GM19324 (cell line): Measurements from ENCODE around the gene LRP6.

Source experiments
- ATAC-seq: cut with Tn5 transposase; IDR thresholded peaks from one replicate; pipeline ENCODE4 v1.9.1; 2021; ENCODE audit warnings: mild to moderate bottlenecking, moderate library complexity; ENCODE audit not compliant: unreplicated experiment, low FRiP score

LRP6 gene

DNA sequence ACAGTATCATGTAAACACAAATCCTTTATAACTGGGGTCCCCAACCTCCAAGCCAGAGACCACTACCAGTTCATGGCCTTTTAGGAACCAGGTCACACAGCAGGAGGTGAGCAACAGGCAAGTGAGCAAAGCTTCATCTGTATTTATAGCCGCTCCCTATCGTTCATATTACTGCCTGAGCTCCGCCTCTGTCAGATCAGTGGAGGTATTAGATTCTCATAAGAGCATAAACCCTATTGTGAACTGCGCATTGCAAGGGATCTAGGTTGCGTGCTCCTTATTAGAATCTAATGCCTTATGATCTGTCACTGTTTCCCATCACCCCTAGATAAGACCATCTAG lies 49.9 kb downstream of the LRP6 start:
- no peak for ATAC-seq

DNA sequence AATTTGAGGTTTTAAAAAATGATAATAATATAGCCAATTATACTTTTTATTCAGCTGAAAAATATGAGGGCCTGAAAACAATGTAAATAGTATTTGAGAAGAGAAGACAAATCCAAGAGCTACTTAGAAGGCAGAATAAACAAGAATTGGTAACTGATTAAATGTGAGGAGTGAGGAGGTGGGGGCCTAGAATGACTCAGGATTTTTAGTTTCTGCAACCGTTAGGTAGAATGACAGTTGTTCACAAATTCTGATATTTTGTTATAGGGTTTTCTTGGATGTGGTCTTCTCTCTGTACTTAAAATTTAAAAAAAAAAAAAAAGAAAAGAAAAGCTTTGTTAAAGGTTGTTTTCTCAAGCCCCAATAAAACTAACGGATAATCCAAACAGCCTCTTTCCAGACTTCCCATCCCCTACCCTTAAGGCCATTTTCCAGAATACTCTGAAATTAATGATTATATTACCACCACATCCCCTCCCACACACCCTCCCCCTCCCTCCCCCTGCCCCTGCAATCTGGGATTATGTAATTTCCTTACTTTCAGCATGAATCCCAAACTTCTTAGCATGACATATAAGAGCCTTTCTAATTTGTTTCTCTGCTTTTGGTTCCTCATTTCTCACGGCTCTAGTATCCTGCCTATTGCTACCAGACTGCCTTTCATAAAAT lies 50.4 kb downstream of the LRP6 start:
- no peak for ATAC-seq

DNA sequence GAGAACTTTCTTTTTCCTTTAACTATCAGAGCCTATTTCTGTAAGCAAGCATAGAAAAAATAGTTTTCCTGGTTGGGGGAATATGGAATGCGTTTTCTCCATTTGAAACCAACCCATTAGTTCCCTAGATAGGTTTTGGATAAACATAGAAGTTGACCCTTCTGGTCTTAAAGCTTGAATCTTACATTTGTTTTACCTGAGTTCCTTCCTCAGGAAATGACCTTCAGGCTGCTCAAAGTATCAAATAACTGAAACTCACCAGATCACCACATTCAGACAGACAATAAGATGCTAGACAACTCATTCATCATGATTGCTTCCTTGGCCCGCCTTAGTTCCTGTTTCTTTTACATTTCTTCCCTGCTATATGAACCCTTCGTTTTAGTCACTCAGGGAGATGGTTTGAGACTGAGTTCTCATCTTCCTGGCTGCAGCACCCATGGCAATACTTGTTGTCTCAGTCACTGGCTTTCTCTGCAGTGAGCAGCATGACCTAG lies 52.2 kb downstream of the LRP6 start:
- ATAC-seq, result no peak

DNA sequence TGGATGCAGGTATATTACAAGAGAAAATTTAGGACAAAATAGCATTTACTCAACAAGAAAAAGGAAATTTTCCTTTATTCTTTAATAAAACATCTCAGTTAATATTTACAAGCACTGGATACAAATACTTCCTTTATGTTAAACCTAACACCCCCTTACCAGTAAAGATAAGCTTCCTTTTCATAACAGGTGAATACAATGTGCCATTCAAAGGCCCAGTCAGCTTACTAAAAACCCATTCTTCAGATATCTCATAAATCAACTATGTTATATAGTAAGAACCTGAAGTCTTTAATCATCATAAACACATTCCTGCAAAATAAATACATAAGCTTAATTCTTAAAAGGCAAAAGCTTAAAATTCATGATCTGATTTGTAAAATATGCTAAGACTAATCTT lies 52.6 kb downstream of the LRP6 start:
- ATAC-seq, result no peak

DNA sequence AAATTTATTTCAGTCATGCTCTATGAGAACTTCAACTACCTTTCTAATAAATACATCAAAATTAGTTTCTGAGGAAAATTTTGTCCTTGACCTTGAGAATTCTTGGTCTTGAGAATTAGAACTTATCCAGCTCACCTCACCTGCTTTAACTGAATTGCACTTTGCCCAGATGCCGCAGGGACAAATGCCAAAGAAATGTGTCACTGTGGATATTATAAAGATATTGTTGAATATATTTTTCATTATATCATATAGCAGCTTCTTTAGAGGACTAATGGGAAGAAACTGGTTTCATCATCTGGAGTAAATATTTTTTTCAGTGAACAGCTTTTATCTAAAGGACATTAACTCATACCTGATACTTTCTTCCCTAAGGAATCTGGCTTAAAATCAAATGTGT lies 54.1 kb downstream of the LRP6 start:
- no peak for ATAC-seq

DNA sequence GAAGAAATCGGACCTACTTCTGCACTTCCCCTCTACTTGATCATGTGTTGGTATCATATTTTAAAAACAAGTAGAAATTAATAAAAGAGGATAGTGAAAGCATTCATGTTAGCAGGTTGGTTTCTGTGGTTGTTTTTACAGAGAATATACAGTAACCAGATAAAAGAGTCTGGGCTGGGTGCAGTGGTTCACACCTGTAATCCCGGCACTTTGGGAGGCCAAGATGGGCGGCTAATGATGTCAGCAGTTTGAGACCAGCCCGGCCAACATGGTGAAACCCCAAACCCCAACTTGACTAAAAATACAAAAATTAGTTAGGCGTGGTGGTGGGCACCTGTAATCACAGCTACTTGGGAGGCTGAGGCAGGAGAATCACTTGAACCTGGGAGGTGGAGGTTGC lies 55.9 kb downstream of the LRP6 start:
- no peak for ATAC-seq

DNA sequence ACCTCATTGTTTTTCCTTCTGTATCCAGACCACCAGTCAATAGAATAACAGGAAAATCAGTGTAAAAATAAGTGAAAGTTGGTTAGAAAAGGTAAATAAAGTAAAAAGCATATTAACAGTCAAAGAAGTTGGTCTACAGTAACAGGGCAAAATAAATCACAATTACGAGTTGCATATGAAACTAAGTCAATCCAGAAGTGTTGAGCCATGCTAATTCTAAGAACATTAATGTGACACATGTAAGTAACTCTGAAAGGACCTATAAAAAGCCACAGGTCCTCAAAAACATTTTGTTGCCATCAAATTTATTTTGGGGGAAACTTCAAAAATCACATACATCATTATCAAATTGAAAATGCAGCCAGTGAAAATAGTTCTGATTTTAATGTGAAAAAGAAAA lies 56.4 kb downstream of the LRP6 start:
- no peak for ATAC-seq

DNA sequence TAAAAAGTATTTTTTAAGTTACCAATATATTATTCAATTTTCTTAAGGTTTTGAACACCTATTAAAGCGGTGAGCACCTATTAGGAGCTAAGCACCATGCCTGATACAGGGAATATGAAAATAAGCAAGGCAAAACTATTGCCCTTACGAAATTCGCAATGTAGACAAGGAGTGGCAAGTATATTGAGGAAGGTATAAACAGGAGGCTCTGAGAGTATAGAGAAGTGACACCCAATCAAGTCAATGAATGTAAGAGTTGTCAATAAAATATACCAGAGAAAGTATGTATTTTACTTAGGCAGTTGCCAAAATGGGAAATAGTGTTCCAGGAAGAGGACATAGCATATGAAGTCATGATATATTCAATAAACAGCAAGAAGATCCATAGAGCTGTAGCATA lies 57.2 kb downstream of the LRP6 start:
- ATAC-seq, result no peak

DNA sequence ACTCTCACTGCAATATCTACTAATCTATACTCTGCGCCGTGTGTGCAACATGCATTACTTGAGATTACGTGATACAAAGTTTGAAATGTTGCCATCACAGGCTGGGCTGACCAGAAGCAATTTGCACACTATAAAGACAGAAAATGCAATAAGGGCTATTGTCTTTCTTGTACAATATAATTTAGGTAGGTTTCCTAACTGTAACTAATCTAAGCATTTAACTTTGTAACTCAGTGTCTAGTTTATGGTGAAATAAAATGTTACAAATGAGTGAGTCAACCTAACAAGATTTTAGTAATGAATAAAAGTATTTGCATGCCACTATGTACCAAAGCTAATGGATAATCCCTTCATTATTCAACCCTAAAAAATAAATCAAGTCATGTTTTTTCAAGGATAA lies 57.8 kb downstream of the LRP6 start:
- no peak for ATAC-seq

DNA sequence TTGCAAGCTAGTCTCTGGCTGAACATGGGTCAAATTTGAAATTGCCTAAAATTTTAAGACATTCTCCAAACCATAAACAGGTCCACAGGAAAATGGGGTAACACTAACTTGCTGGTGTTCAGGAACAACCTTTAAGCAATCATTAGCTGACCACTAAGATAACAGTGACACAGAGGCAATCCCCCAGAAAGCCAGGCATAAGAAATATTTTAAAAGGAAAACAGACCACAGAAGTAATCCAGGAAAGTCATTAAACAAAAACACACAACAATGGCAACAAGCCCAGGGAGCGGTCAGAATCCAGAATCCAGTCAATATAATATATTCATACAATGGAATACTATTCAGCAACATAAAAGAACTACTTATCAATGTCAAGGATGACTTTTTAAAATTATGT lies 59.1 kb downstream of the LRP6 start:
- no peak for ATAC-seq

DNA sequence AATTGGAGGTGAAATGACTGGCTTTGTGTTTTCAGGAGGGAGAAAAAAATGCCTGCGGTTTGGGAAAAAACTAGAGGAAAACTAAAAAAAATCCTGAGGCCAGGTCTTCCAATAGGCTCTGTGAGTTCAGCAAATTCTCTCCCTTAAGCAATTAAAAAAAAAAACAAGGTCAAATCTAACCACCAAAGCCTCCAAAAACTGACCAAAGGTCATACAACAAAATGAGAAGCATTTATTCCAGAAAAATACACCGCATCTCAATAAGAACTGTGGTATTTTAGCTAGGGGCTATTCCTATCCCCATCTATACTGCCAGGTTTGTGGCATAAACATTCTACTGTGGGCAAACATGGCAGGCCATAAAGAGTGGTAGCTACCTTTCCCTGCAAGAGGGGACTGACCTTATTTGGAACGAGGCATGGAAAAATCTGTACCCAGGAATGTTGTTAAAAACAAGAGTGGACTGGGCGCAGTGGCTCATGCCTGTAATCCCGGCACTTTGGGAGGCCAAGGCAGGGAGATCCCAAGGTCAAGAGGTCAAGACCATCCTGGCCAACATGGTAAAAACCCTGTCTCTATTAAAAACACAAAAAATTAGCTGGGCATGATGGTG lies 60.0 kb downstream of the LRP6 start:
- no peak for ATAC-seq

DNA sequence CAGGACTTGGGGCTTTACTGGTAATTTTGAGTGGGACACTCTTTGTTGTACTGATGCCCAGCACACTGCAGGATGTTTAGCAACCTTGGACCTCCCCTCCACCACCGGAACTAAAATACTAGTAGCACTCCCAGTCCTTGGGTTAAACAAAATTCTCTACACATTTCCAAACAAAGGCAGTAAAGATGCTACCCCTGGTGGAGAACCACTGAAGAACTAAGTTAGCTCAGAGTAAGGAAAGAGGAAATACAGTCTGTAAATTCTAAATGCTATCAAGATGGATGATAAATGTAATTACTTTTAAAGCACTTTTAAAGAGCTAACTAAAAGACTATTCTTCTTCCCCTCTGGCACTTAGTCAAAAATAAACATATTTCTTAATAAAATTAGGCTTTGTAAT lies 64.1 kb downstream of the LRP6 start:
- no peak for ATAC-seq

DNA sequence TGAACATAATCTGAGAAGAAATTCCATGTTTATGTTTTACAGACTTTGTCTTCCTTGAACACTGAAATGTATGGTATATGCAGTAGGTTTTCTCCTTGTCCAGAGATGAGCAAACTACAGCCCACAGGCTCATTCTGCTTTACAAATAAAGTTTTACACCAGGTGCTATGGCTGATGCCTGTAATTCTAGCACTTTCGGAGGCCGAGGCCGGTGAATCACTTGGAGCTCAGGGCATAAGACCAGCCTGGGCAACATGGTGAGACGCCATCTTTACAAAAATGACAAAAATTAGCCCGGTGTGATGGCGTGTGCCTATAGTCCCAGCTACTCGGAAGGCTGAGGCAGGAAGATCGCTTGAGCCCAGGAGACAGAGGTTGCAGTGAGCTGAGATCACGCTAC lies 64.7 kb downstream of the LRP6 start:
- no peak for ATAC-seq

DNA sequence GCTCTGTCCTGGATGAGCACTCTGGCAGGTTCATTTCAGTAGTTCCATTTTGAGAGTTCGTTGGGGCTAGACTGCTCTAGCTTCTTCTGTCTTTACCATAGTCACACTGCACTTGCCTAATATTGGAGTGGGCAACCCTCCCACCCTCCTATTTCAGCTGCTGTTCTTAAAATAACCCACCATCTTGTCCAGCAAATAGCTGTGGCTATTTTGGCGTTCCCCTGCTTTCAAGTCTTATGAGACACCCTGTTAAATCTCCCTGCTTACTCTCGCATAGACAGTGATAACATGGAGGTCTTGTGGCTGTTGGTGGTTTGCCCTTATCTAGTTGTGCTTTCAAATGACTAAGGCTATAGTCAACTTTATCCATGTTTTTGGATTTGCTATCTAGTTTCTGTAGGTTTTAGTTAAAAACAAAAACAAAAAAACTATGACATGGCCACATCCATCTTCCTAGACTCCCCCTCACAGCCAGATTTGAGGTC lies 65.5 kb downstream of the LRP6 start:
- no peak for ATAC-seq

DNA sequence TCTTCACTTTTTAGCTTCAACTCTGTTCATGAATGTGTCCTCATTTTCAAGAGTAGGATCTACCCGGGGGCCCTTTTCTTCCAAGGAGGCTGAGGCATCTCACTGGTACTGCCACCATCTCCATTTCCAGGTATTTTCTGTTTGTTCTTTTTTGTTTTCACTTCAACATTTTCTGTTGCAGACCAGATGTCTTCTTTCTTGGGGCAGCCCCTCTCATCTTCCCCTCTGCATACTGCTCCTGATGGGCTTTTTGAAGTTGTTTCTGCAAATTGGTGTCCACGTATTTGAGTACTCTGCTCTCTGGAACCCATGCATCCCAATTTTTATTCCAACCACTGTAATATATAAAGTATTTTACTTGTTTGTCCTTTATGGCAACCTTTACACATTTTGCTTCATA lies 66.5 kb downstream of the LRP6 start:
- ATAC-seq, result no peak

DNA sequence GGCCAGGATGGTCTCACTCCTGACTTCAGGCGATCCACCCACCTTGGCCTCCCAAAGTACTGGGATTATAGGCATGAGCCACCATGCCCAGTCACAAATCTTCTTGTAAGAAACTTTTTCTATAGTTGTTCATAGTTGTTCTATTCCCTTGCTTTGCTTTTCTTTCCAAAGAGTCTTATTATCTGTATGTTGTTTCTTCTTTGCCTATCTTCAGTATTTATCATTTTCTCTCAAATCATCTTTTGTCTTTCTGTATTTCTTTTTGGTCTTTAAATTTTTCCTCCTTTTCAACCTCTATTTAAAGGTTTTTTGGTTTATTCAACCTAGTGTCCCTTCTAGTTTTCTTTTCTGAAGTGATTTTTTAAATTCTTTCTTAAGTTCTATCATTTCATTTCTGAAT lies 68.7 kb downstream of the LRP6 start:
- no peak for ATAC-seq

DNA sequence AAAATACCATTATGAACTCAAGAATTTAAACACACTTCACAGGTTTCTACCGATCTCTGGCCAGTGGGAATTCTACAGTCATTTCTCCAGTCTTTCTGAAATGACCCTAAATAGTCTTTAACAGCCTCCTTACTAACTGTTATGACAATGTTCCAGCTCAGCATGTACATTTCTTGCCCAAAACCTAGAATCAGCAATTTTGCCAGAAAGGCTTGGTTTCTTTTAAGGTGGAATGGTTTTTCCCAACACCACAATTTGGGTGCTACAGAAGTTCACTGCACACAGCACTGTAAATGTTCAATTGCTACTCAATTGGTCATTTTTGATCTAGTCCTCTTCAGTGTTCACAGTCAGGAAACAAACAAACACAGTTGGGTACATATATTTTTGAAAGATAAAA lies 69.7 kb downstream of the LRP6 start:
- no peak for ATAC-seq

DNA sequence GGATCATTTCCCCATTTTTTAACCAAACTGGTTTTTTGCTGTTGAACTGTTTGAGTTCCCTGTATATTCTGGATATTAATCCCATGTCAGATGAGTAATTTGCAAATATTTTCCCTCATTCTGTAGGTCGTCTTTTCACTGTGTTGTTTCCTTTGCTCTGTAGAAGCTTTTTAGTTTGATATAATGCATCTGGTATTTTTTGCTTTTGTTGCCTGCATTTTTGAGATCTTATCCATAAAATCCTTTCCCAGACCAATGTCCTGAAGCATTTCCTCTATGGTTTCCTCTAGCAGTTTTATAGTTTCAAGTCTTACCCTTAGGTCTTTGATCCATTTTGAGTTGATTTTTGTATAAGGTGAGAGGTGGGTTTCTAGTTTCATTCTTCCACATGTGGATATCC lies 71.3 kb downstream of the LRP6 start:
- ATAC-seq, result no peak

DNA sequence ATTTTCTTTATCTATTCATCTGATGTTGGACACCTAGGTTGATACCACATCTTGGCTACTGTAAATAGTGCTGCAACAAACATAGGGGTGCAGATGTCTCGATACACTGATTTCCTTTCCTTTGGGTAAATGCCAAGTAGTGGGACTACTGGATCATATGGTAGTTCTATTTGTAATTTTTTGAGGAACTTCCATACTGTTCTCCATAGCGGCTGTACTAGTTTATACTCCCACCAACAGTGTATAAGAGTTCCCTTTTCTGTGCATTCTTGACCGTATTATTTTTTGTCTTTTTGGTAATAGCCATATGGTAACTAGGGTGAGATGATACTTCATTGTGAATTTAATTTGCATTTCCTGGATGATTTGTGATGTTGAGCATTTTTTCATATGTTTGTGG lies 71.8 kb downstream of the LRP6 start:
- ATAC-seq, result no peak

DNA sequence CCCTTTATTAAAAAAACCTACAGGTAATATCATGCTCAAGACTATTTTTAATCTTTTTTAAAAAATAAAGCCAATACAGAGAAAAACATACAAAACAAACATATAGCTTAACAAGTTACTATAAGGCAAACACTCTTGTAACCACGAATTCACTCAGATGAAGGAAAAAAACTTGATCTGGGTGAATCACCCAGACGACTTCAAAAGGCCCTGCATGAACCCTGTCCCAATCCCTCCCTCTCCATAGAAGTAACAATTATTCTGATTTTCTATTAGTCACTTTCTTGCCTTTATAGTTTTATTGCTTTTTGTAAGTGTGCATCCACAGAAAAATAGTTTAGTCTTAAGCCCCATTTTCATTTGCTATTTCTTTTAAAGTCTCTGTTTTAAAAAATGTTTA lies 72.6 kb downstream of the LRP6 start:
- no peak for ATAC-seq

DNA sequence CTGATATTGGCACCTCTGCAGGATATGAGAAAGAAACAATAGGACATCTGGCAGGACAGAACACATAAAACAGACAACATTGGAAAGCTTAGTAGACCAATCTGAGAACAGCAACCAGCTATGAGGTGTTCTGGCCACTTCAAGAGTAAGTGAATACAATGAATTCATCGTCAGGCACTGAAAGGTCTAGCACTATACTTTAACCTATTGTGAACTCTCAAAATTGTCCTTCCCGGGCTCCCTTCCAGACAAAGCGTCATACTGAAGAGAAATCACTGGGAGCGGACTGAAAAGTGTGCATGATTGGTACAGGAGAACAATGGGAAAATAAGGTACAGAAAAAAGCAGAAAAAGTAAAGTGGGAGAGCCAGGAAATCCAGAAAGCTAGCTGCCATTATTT lies 75.8 kb downstream of the LRP6 start:
- ATAC-seq, result no peak

DNA sequence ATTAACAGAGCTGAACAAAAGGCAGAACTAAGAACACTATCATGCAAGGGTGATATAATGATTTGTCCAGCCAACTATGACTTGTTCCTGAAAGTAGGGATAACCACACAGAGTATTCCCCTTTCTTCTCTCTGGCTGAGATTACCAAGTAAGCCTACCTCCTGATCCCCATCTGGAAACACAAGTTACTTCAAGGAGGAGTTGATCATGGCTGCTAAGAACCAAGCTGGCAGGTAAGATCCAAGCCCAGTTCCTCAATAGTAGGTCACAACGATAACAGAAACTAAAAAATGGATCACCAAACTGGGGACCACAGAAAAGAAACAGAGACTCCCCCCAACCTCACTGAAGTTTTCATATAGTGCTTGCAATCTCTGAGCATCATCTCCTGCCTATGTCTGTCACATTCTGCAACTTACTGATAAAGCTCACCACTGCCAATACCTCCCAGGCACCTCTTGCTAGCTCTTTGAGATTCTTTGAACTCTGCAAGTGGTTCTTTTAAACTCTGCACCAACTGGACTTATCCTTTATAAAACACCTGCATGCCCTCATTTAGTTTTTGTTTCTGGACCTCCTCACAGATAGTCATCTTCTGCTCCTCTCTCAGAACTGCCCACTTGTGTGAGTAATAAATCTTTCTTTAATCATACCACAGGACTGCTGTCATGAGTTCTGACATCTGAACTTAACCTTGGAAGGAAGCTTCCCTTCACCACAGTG lies 76.6 kb downstream of the LRP6 start:
- no peak for ATAC-seq
